ENCODE data around the gene ANKFN1. TPM values are rescaled to one million over a fixed set of nuclear protein-coding genes. Genes with fewer than 3 reads are reported as not detected.
A peak's percentile ranks its signal among the peaks of the same experiment; 100 is the strongest.

ANKFN1 gene
- total RNA-seq, 1 donor from 2014 or later: not detected

DNA sequence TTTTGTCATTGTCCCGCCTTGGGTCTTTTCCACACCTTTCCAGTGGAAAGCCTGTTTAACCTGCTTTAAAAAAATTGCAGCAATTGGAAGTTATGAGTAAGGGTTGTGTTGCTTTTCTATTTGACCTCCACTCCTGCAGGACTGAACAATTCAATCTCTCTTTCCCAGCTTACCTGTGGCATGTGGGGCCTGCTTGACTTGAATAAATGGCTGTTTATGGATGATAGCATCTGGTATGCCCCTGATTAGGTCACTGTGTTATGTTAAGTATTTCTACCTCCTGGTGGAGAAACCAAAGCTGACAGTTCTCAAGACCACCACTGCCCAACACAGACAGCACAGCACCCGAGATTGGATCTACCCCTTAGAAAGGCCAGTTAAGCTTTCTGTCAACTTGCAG is 375.4 kb downstream of the ANKFN1 start:
- no peak overlapping the region for H3K27ac Mint-ChIP-seq
- DNase-seq (ENCODE audit: low spot score, unreplicated experiment): no peak
- H3K27me3 Mint-ChIP-seq: peaks cover 14% of the 10 kb centered on the region
- peaks cover 3% of the 10 kb centered on the region for H3K4me1 Mint-ChIP-seq (ENCODE audit: low read depth)
- H3K36me3 Mint-ChIP-seq (ENCODE audit: insufficient read depth): no peaks in the 10 kb centered on the region
- TF ChIP-seq CTCF (IDR thresholded peaks at IDR 0.05; ENCODE audit: unreplicated experiment): peak; percentile 8
- H3K9me3 Mint-ChIP-seq (ENCODE audit: low read depth): no peaks in the 10 kb centered on the region
- no peak overlapping the region for H3K4me3 Mint-ChIP-seq (ENCODE audit: low read depth)

DNA sequence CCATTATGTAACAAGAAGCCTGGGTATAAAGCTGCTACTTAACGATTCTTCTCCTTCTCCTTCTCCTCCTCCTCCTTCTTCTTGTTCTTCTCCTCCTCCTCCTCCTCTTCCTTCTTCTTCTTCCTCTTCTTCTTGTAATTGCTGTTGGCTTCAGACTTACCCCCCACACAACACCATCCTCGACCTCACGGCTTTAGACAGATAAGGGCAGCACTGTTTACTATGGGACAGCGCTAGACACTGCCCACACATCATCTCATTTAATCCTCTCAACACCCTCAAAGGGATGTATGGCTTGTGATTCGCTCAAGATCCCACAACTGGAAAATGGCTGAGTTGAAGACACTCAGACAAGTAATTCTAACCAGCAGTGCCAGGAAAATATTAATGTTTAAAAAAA is 379.7 kb downstream of the ANKFN1 start:
- Mint-ChIP-seq H3K27me3 (peaks cover 23% of the 10 kb centered on the region), H3K36me3 (ENCODE audit: insufficient read depth) (no peaks in the 10 kb centered on the region), H3K9me3 (ENCODE audit: low read depth) (no peaks in the 10 kb centered on the region), H3K27ac (no peak overlapping the region), H3K4me3 (ENCODE audit: low read depth) (no peak overlapping the region), H3K4me1 (ENCODE audit: low read depth) (peaks cover 3% of the 10 kb centered on the region)
- TF ChIP-seq CTCF (IDR thresholded peaks at IDR 0.05; ENCODE audit: unreplicated experiment): no peak
- no peak for DNase-seq (ENCODE audit: low spot score, unreplicated experiment)

DNA sequence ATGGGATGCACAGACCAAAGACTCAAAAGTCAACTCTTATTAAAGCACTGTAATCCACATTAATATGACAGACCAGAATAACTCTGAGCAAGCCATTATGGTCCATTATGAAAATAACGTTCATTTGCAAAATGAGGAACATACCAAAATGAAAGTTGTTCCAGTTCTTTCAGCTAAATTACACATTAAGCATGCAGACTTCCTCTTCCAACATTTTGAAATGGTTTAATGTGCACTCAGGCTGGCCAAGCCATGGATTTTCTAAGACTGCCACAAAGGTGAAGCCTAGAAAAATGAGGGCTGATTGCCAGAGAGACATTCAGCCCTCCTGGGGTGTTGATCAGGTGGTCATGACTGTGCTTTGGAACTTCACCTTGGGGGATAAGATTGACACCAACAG is 383.5 kb downstream of the ANKFN1 start:
- no peak overlapping the region for H3K27ac Mint-ChIP-seq
- DNase-seq (ENCODE audit: low spot score, unreplicated experiment): no peak
- peaks cover 25% of the 10 kb centered on the region for H3K27me3 Mint-ChIP-seq
- no peak for TF ChIP-seq CTCF (IDR thresholded peaks at IDR 0.05; ENCODE audit: unreplicated experiment)
- no peak overlapping the region for H3K4me3 Mint-ChIP-seq (ENCODE audit: low read depth)
- H3K9me3 Mint-ChIP-seq (ENCODE audit: low read depth): no peaks in the 10 kb centered on the region
- no peaks in the 10 kb centered on the region for H3K4me1 Mint-ChIP-seq (ENCODE audit: low read depth)
- no peaks in the 10 kb centered on the region for H3K36me3 Mint-ChIP-seq (ENCODE audit: insufficient read depth)

GRCh38 chr17:56540836-56541235 is 387.6 kb downstream of the ANKFN1 start:
- no peak for TF ChIP-seq CTCF (IDR thresholded peaks at IDR 0.05; ENCODE audit: unreplicated experiment)
- Mint-ChIP-seq H3K4me3 (ENCODE audit: low read depth) (no peak overlapping the region), H3K27ac (no peak overlapping the region), H3K9me3 (ENCODE audit: low read depth) (no peaks in the 10 kb centered on the region), H3K4me1 (ENCODE audit: low read depth) (peaks cover 10% of the 10 kb centered on the region), H3K36me3 (ENCODE audit: insufficient read depth) (no peaks in the 10 kb centered on the region), H3K27me3 (peaks cover 5% of the 10 kb centered on the region)
- no peak for DNase-seq (ENCODE audit: low spot score, unreplicated experiment)

GRCh38 chr17:56543280-56543679 is 390.0 kb downstream of the ANKFN1 start:
- H3K4me3 Mint-ChIP-seq (ENCODE audit: low read depth): no peak overlapping the region
- no peaks in the 10 kb centered on the region for H3K36me3 Mint-ChIP-seq (ENCODE audit: insufficient read depth)
- peaks cover 10% of the 10 kb centered on the region for H3K4me1 Mint-ChIP-seq (ENCODE audit: low read depth)
- H3K9me3 Mint-ChIP-seq (ENCODE audit: low read depth): no peaks in the 10 kb centered on the region
- peaks cover 5% of the 10 kb centered on the region for H3K27me3 Mint-ChIP-seq
- no peak for TF ChIP-seq CTCF (IDR thresholded peaks at IDR 0.05; ENCODE audit: unreplicated experiment)
- no peak for DNase-seq (ENCODE audit: low spot score, unreplicated experiment)
- H3K27ac Mint-ChIP-seq: no peak overlapping the region
